IMR-90 (cell line): Measurements from ENCODE around the gene NENF. TPM values are rescaled to one million over a fixed set of nuclear protein-coding genes. Genes with fewer than 3 reads are reported as not detected.

Experiments
- USF2 ChIP-seq: fragments of 150-350 bp; IDR thresholded peaks from 2 replicates; pipeline ENCODE4 v1.6.1; 2017; ENCODE audit warnings: mild to moderate bottlenecking, antibody characterized with exemption, low read length, low read depth
- polyA plus RNA-seq, 3 experiments: library from polyadenylated mRNA; depleted of rRNA; stranded (reverse); fragments of >200 nt; gene quantifications; 2 replicates each; pipeline ENCODE4 v1.2.3, GENCODE V29; 2012; ENCODE audit warnings: low replicate concordance in 1 of 3
- total RNA-seq: library from RNA; depleted of rRNA; stranded (reverse); fragments of >200 nt; gene quantifications from 2 replicates; pipeline ENCODE4 v1.2.3, GENCODE V29; 2012; rRNA removed

The NENF gene
- total and polyA plus RNA-seq, 2 of the 4 experiments (the other 2 are of a cell fraction) = 16.0 to 40.4 TPM

DNA sequence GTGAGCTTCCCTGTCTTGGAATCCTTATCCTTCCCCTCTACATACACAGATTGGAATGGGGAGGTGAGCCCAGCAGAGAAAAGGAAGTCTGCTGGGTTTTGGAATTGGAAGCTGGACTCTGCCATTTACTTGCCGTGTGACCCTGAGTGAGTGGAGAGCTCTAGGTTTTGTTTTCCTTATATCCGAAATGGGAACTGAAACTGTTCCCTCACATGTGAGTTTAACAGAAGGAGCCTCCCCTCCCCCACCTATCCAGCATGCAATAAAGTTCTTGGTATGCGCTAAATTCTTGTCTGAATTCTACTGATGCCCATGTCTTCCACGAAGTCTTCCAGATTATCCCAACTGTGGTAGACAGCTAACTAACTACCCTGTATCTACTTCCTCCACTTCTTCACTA, 58.7 kb downstream of the NENF start (continued):
- TF ChIP-seq USF2 = no peak

Other genes starting within 250 kb of the NENF start
- gene PPP2R5A, start 147.5 kb upstream of the NENF start, total RNA-seq = 8.4 and 15.3 TPM in 2 replicates
- gene PPP2R5A, start 147.5 kb upstream of the NENF start, polyA plus RNA-seq (2012; rRNA removed) = 10.3 and 12.6 TPM in 2 replicates
- gene PACC1, start 18.0 kb upstream of the NENF start, total RNA-seq = 8.6 and 10.6 TPM in 2 replicates
- 12.0 and 13.4 TPM in 2 replicates for gene PACC1, start 18.0 kb upstream of the NENF start, polyA plus RNA-seq (2012; rRNA removed)
- 9.9 and 15.0 TPM in 2 replicates for gene ATF3, start 175.8 kb downstream of the NENF start, total RNA-seq
- 12.3 and 17.9 TPM in 2 replicates for gene ATF3, start 175.8 kb downstream of the NENF start, polyA plus RNA-seq (2012; rRNA removed)